DOHH2 (cell line): Measurements from ENCODE around the gene CH25H.

Experiments
- CTCF ChIP-seq: fragments of 200-600 bp; sonication (generic); IDR thresholded peaks from one replicate; pipeline ENCODE4 v1.5.1; 2014; ENCODE audit warnings: antibody characterized with exemption, mild to moderate bottlenecking, low read depth, low read length; ENCODE audit not compliant: poor library complexity, severe bottlenecking
- EZH2phosphoT487 ChIP-seq: fragments of 200-600 bp; sonication (generic); IDR thresholded peaks from 2 replicates; pipeline ENCODE4 v1.6.1; 2017; ENCODE audit warnings: borderline replicate concordance, mild to moderate bottlenecking, antibody characterized with exemption, low read length, moderate library complexity, mixed read lengths

GRCh38 chr10:89167915-89168314 is 39.2 kb downstream of the CH25H start:
- no peak for TF ChIP-seq CTCF
- no peak for TF ChIP-seq EZH2phosphoT487
